ENCODE data around the gene SNRNP48. TPM values are rescaled to one million over a fixed set of nuclear protein-coding genes. Genes with fewer than 3 reads are reported as not detected.

Gene SNRNP48
- total and polyA plus RNA-seq, 5 donors: 10.7 to 17.6 (median 14.4) TPM

DNA sequence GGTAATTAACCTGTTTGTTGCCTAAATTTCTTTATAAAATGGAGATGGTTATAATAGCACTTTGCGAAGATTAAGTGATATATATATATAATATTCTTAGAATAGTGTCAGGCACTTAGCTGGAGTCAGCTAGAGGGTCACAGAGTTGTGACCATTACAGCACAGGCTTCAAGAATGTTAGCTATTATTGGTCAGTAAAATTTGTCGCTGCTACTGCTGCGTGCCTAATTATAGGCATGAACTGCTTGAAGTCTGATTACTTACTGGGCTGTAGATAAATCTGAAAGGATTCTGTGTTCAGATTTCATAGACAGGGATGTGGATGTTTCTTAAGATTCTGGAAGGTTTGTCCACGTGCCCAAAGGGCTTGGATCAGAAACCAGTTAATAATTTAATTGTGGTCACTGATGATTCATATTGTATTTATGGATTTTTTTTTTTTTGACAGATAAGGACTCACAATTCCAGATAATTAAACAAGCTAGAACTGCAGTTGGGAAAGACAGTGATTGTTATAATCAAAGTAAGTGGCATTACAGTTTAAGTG is 4.7 kb downstream of the SNRNP48 start:
- ATAC-seq: no peak
- no peak overlapping the region for H3K27ac ChIP-seq (ENCODE audit: low read length)

DNA sequence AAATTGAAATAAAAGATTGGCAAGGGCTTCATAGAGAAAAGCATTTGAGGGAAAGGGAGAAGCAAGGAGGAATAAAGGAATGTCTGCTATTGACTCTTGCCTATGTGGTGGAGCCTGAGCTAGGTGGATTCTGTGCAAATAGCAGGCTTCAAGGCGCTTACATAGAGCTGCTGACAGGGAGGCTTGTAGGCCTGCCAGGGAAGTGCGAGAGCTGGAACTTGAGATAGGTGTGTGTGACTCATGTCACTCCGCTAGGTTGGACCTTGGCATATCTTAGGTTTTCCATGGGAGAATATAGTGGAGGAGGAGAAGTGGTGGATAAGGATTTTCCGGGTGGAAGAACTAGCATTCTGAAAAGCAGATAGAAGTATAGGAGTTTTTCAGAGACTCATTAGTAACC is 14.0 kb downstream of the SNRNP48 start:
- intact Hi-C loops (cut with DNase I): no loop called here
- ATAC-seq: peak; percentile 88 to 94
- Histone ChIP-seq H3K27me3 (ENCODE audit: control insufficient read depth, insufficient read depth) (no peaks in the 10 kb centered on the region), H3K4me3 (ENCODE audit: low read length) (no peak overlapping the region), H3K27ac (ENCODE audit: low read length) (peak overlapping the region; percentile 52), H3K9me3 (ENCODE audit: control insufficient read depth, low read length) (no peaks in the 10 kb centered on the region), H3K4me1 (ENCODE audit: control insufficient read depth, insufficient read depth, low read length) (peaks cover 1% of the 10 kb centered on the region)
- peak; percentile 34 to 68 (median 68) for DNase-seq
- WGBS: 57% methylated on average over 4 of the region's 4 CpGs

More for the DNA sequence above, 4.7 kb downstream of the SNRNP48 start:
- no peak for DNase-seq
- H3K4me1 ChIP-seq (ENCODE audit: control insufficient read depth, insufficient read depth, low read length): peaks cover 4% of the 10 kb centered on the region
- no peak overlapping the region for H3K4me3 ChIP-seq (ENCODE audit: low read length)
- 54% methylated on average over 4 of the region's 4 CpGs for WGBS
- no peaks in the 10 kb centered on the region for H3K27me3 ChIP-seq (ENCODE audit: control insufficient read depth, insufficient read depth)
- no peaks in the 10 kb centered on the region for H3K9me3 ChIP-seq (ENCODE audit: control insufficient read depth, low read length)
- intact Hi-C loops (cut with DNase I): no loop called here

DNA sequence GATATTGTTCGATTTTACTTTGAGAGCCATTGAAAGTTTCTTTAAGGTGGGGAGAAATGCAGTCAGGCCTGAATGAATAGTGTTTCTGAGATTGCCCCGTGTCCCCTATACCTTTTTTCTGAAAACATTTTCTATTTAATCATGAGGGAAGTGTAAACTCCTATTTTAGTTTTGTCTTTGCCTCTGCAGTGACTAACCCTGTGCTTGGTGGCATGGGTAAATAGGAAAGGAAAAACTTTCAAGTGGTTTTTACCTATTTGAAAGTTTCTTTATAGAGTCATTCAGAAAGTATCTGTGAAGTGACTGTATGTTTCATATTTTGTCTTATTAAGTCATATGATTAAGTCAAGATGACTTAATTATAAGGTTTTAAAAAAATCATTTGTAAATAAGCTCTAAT is 14.5 kb downstream of the SNRNP48 start:
- DNase-seq (no peak), ATAC-seq (no peak)
- no peaks in the 10 kb centered on the region for H3K9me3 ChIP-seq (ENCODE audit: control insufficient read depth, low read length)
- 87% methylated on average over 2 of the region's 2 CpGs for WGBS
- no peak overlapping the region for H3K27ac ChIP-seq (ENCODE audit: low read length)
- intact Hi-C loops (cut with DNase I): no loop called here
- H3K27me3 ChIP-seq (ENCODE audit: control insufficient read depth, insufficient read depth): no peaks in the 10 kb centered on the region
- H3K4me1 ChIP-seq (ENCODE audit: control insufficient read depth, insufficient read depth, low read length): peaks cover 1% of the 10 kb centered on the region
- H3K4me3 ChIP-seq (ENCODE audit: low read length): no peak overlapping the region

DNA sequence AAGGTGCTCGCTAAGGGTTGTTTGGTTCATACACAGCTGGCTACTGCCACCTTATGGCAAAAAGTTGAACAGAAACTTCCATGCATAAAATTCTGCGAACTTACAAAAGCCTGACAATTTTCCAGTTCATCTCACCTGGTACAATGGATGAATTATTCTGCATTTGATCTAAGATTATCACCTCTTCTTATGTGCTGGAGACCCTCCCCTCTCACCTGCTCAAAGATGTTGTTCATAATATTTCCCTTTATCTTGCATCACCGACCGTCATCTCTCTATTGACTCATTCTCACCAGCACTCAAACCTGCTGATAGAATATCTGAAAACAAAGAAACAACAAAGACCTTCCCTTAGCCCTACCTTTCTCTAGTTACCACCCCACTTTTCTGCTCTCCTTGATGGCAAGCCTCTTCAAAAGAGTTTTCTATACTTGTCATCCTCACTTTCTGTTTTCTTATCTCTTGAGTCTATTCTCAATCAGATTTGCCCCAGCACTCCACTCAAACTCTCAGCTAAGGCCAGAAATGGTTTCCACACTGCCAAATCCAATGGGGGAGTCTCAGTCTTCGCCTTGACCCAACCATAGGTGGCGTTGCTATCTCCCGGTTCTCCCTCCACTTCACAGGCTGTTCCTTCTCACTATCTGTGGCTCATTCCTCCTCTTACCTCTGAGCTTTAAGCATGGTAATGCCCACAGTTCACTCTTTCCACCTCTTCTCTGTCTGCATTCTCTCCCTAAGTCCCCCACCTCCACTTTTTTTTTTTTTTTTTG is 25.8 kb downstream of the SNRNP48 start:
- Histone ChIP-seq H3K4me3 (ENCODE audit: low read length) (no peak overlapping the region), H3K27ac (ENCODE audit: low read length) (no peak overlapping the region), H3K4me1 (ENCODE audit: control insufficient read depth, insufficient read depth, low read length) (no peaks in the 10 kb centered on the region), H3K27me3 (ENCODE audit: control insufficient read depth, insufficient read depth) (no peaks in the 10 kb centered on the region), H3K9me3 (ENCODE audit: control insufficient read depth, low read length) (no peaks in the 10 kb centered on the region)
- ATAC-seq: peak; percentile 40 to 55
- DNase-seq: no peak
- intact Hi-C loops (cut with DNase I): loop anchor here (5.0 to 10.0 kb wide), 4 partner anchors 191 to 941 kb away; no protein-coding TSS in a partner anchor
- 12% methylated on average over 7 of the region's 7 CpGs for WGBS

DNA sequence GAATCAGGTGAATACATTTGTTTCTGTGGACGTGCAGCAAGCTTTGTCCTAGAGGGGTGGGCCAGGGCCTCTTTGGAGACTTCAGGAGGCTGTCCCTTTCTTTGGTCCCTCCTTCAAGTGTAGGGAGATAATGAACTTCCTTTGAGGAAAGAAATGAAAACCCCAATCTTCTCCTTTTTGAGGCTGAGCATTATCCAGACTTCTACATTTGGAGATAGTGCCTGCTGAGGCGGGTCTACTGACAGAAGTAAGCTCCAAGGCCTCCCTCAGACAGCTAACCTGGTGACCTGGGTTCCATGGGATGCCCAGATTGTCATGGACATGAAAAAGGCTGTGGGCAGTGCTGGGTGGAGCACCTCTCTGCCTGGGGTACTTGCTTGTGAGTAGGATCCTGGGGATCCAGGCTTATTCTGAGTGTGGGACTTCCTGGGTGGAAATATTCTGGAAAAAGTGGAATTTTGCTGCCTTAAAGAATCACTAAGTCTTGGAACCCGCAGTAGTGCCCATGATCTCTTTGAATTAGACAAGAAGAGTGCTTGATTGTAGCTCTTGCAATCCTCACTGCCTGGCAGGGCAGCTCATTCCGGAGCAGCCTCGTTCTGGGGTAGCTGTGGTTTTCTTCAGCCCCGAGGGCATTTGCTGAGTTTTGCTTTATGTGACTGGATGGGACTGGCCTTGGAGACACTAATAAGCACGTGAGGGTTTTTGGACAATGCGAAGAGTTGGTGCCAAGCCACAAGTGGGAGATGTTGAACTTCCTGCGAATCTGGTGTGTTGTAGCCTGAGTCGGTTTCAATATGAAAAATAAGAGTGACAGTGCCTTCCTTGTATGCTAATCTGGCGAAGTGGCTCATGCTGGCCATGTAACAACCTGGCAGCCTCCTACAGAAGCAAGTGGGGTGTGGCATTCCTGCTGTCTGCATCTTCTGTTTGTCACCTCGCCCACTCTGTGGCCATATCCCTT is 28.1 kb downstream of the SNRNP48 start:
- Histone ChIP-seq H3K27me3 (ENCODE audit: control insufficient read depth, insufficient read depth) (no peaks in the 10 kb centered on the region), H3K4me3 (ENCODE audit: low read length) (no peak overlapping the region), H3K4me1 (ENCODE audit: control insufficient read depth, insufficient read depth, low read length) (no peaks in the 10 kb centered on the region), H3K9me3 (ENCODE audit: control insufficient read depth, low read length) (no peaks in the 10 kb centered on the region), H3K27ac (ENCODE audit: low read length) (no peak overlapping the region)
- ATAC-seq (peak; percentile 54 to 56), DNase-seq (peak in 1 of 3 donors; percentile 53)
- intact Hi-C loops (cut with DNase I): loop anchor here (5.0 to 10.0 kb wide), 4 partner anchors 193 to 943 kb away; no protein-coding TSS in a partner anchor
- 43% methylated on average over 12 of the region's 12 CpGs for WGBS

DNA sequence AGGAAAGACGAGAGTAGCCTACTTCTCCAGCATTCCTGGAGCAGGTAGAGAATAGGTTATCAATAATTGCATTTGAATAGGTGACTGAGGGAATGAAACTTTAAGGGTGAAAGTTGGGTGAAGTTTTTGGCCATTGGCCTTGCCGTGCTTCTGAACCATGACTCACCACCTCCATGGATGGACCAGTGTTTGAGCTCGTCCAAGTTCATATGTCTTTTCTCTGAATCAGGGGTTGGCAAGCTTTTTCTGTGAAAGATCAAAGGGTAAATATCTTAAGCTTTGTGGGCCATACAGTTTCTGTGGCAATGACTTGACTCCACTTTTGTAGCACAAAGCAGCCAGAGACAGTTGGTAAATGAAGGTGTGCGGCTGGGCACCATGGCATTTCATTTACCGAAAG is 31.8 kb downstream of the SNRNP48 start:
- ATAC-seq: no peak
- 93% methylated on average over 5 of the region's 5 CpGs for WGBS
- H3K27me3 ChIP-seq (ENCODE audit: control insufficient read depth, insufficient read depth): no peaks in the 10 kb centered on the region

DNA sequence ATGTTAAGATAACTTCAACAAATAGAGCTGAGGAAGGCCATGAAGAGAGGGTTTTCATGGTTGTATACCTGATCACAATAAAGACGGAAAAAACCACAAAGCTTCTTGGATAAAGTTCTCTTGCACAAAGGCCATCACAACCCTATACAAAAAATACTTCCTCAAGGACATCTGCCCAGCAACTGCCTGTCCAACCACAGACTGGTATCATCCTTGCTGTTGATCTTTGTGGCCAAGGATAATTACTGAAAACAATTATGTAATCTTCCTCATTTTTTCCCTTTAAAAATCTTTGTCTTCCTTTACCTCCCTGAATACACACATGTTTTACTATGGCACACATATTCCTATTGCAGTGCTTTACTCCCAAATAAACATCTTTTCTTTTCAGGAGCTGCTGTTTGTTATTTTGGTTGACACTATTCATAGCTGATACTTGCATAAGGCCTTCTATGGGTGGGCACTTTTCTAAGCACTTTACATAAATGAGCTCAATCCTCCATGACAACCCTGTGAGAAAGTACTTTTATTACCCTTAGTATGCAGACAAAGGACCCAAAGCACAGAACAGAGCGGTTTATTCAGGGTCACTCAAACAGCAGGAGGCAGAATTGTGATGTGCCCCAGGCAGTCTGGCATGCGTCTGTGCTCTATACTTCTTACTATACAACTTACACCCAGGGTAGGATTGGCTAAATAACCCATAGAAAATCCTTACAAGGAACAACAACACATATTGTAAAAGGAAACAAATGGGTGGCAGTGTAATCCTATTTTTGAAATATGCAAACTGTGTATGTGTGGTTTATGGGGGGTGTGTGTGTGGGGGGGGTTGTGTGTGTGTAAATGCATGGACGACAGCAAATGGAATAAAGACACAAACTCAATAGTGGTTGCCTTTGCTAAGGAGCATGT is 35.1 kb downstream of the SNRNP48 start:
- Histone ChIP-seq H3K4me1 (ENCODE audit: control insufficient read depth, insufficient read depth, low read length) (no peaks in the 10 kb centered on the region), H3K27ac (ENCODE audit: low read length) (no peak overlapping the region), H3K9me3 (ENCODE audit: control insufficient read depth, low read length) (no peaks in the 10 kb centered on the region), H3K4me3 (ENCODE audit: low read length) (no peak overlapping the region), H3K27me3 (ENCODE audit: control insufficient read depth, insufficient read depth) (no peaks in the 10 kb centered on the region)
- intact Hi-C loops (cut with DNase I): no loop called here
- WGBS: 66% methylated on average over 4 of the region's 4 CpGs
- ATAC-seq (no peak), DNase-seq (no peak)

More for the DNA sequence above, 31.8 kb downstream of the SNRNP48 start:
- no peak overlapping the region for H3K4me3 ChIP-seq (ENCODE audit: low read length)
- intact Hi-C loops (cut with DNase I): no loop called here
- no peak for DNase-seq
- H3K27ac ChIP-seq (ENCODE audit: low read length): no peak overlapping the region
- no peaks in the 10 kb centered on the region for H3K4me1 ChIP-seq (ENCODE audit: control insufficient read depth, insufficient read depth, low read length)
- H3K9me3 ChIP-seq (ENCODE audit: control insufficient read depth, low read length): no peaks in the 10 kb centered on the region

DNA sequence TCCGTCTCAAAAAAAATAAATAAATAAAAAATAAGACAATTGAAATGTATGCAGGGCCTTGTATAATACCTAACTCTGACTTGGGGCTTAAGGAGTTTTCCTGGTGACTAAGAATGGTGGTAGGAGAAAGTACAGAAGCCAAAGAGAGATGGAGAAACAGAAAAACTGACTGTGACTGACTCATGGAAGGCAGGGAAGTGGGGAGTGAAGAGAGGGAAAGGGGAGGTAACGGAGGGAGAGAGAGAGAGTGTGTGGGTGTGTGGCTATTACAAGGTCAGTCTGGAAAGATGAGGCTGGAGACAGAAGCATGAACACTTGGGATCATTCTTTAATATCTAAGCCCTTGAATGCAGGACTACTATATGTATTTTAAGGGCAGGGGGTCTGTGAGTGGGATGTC is 38.5 kb downstream of the SNRNP48 start:
- Histone ChIP-seq H3K4me3 (ENCODE audit: low read length) (no peak overlapping the region), H3K9me3 (ENCODE audit: control insufficient read depth, low read length) (no peaks in the 10 kb centered on the region), H3K4me1 (ENCODE audit: control insufficient read depth, insufficient read depth, low read length) (no peaks in the 10 kb centered on the region), H3K27ac (ENCODE audit: low read length) (no peak overlapping the region), H3K27me3 (ENCODE audit: control insufficient read depth, insufficient read depth) (no peaks in the 10 kb centered on the region)
- DNase-seq (no peak), ATAC-seq (no peak)
- WGBS: 86% methylated on average over 2 of the region's 2 CpGs
- intact Hi-C loops (cut with DNase I): no loop called here

DNA sequence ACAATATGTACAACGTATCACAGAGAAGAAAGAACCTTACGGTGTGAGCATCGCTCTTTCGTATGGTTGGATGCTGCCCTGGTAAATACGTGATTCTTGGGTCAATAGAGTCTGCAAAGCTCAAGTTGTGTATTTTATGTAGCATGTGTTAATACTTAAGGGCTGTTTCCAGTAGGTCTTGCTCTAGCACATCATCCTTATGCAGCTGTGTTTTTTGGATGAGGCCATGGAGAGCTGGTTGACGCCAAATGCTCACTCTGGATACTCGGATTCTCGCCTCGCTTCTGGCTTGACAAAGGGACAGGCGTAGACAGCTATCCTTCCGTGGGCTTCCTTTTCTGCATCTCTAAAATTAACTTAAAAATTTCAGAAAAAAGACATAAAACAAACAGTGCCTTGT is 38.9 kb downstream of the SNRNP48 start:
- Histone ChIP-seq H3K4me1 (ENCODE audit: control insufficient read depth, insufficient read depth, low read length) (no peaks in the 10 kb centered on the region), H3K9me3 (ENCODE audit: control insufficient read depth, low read length) (no peaks in the 10 kb centered on the region), H3K27me3 (ENCODE audit: control insufficient read depth, insufficient read depth) (no peaks in the 10 kb centered on the region), H3K4me3 (ENCODE audit: low read length) (no peak overlapping the region), H3K27ac (ENCODE audit: low read length) (no peak overlapping the region)
- DNase-seq: no peak
- intact Hi-C loops (cut with DNase I): no loop called here
- WGBS: 89% methylated on average over 11 of the region's 11 CpGs
- no peak for ATAC-seq

DNA sequence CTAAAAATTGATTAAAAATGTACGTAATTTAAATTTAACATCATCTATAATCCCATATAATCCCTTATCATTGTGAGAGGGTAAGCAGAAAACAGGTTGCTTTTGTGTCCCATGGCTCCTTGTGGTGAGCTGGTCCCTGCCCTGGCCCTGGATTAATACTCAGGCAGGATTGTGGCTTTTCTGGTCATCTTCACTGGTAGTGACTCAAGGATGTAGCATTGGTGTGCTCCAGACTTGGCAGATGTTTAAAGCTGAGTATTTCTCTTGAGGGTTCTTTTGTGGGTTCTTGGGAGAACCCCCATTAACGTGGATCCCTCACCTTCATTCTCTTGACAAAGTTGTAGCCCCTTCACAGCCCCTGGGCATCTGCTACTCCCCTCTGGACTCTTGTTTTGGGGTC is 39.3 kb downstream of the SNRNP48 start:
- Histone ChIP-seq H3K27ac (ENCODE audit: low read length) (no peak overlapping the region), H3K4me3 (ENCODE audit: low read length) (no peak overlapping the region), H3K27me3 (ENCODE audit: control insufficient read depth, insufficient read depth) (no peaks in the 10 kb centered on the region), H3K9me3 (ENCODE audit: control insufficient read depth, low read length) (no peaks in the 10 kb centered on the region), H3K4me1 (ENCODE audit: control insufficient read depth, insufficient read depth, low read length) (no peaks in the 10 kb centered on the region)
- DNase-seq (no peak), ATAC-seq (no peak)
- intact Hi-C loops (cut with DNase I): no loop called here
- WGBS: 49% methylated on average over 2 of the region's 2 CpGs
